Measurements from ENCODE around the gene GFM1. TPM values are rescaled to one million over a fixed set of nuclear protein-coding genes. Genes with fewer than 3 reads are reported as not detected.
A peak's percentile ranks its signal among the peaks of the same experiment; 100 is the strongest.

The GFM1 gene
- total RNA-seq, 6 experiments from 2014 or later: 40.2 to 61.5 (median 43.8) TPM

GRCh38 chr3:158663832-158664231 lies 19.5 kb downstream of the GFM1 start:
- no peak overlapping the region for H3K4me3 ChIP-seq
- peaks cover 0 to 64% (median 29%) of the 10 kb centered on the region in 4 donors for H3K36me3 ChIP-seq
- ATAC-seq (no peak), DNase-seq (no peak)
- no peaks in the 10 kb centered on the region for H3K9me3 ChIP-seq
- H3K27ac ChIP-seq: no peak overlapping the region
- intact Hi-C loops (cut with DNase I): loop anchor here in 1 of 2 donors (10.0 kb wide), 1 partner anchor 61 kb away; no protein-coding TSS in a partner anchor
- TF ChIP-seq POLR2A (IDR thresholded peaks at IDR 0.05): no peak
- TF ChIP-seq CTCF (IDR thresholded peaks at IDR 0.05): no peak
- 100% methylated on average over 1 of the region's 1 CpG for whole genome bisulfite sequencing (ENCODE audit: insufficient coverage, low coverage, low lambda C conversion rate, missing lambda C conversion rate)
- no peaks in the 10 kb centered on the region for H3K4me1 ChIP-seq
- H3K27me3 ChIP-seq: no peaks in the 10 kb centered on the region

GRCh38 chr3:158666416-158666815 lies 22.1 kb downstream of the GFM1 start:
- intact Hi-C loops (cut with DNase I): loop anchor here in 1 of 2 donors (10.0 kb wide), 1 partner anchor 58 kb away; no protein-coding TSS in a partner anchor
- no peak for DNase-seq
- Histone ChIP-seq H3K4me3 (no peak overlapping the region), H3K36me3 (peaks cover 0 to 59% (median 22%) of the 10 kb centered on the region in 4 donors), H3K4me1 (no peaks in the 10 kb centered on the region), H3K9me3 (no peaks in the 10 kb centered on the region), H3K27ac (no peak overlapping the region), H3K27me3 (no peaks in the 10 kb centered on the region)
- no peak for ATAC-seq
- TF ChIP-seq CTCF (IDR thresholded peaks at IDR 0.05) (no peak), POLR2A (IDR thresholded peaks at IDR 0.05) (no peak)
- WGBS (ENCODE audit: insufficient coverage, low coverage, low lambda C conversion rate, missing lambda C conversion rate): 60% methylated on average over 3 of the region's 3 CpGs

GRCh38 chr3:158668506-158668905 lies 24.2 kb downstream of the GFM1 start:
- ATAC-seq (no peak), DNase-seq (no peak)
- Histone ChIP-seq H3K27me3 (no peaks in the 10 kb centered on the region), H3K36me3 (peaks cover 0 to 41% (median 13%) of the 10 kb centered on the region in 4 donors), H3K4me1 (no peaks in the 10 kb centered on the region), H3K4me3 (no peak overlapping the region), H3K9me3 (no peaks in the 10 kb centered on the region), H3K27ac (no peak overlapping the region)
- 75% methylated on average over 2 of the region's 2 CpGs for WGBS (ENCODE audit: insufficient coverage, low coverage, low lambda C conversion rate, missing lambda C conversion rate)
- no peak for TF ChIP-seq CTCF (IDR thresholded peaks at IDR 0.05)
- TF ChIP-seq POLR2A (IDR thresholded peaks at IDR 0.05): no peak
- intact Hi-C loops (cut with DNase I): loop anchor here in 1 of 2 donors (10.0 kb wide), 1 partner anchor 56 kb away; no protein-coding TSS in a partner anchor

GRCh38 chr3:158671821-158672214 lies 27.5 kb downstream of the GFM1 start:
- intact Hi-C loops (cut with DNase I): no loop called here
- ATAC-seq: peak in 1 of 4 donors; percentile 14
- DNase-seq: no peak
- H3K4me3 ChIP-seq: peak overlapping the region; percentile 39 to 51 (median 46)
- H3K9me3 ChIP-seq: no peaks in the 10 kb centered on the region
- H3K4me1 ChIP-seq: no peaks in the 10 kb centered on the region
- peak overlapping the region; percentile 18 to 76 (median 47) for H3K27ac ChIP-seq
- no peaks in the 10 kb centered on the region for H3K27me3 ChIP-seq
- WGBS (ENCODE audit: insufficient coverage, low coverage, low lambda C conversion rate, missing lambda C conversion rate): 33% methylated on average over 6 of the region's 6 CpGs
- TF ChIP-seq CTCF (IDR thresholded peaks at IDR 0.05) (no peak), POLR2A (IDR thresholded peaks at IDR 0.05) (no peak)
- peaks cover 0 to 22% (median 5%) of the 10 kb centered on the region in 4 donors for H3K36me3 ChIP-seq

Measured in right lobe of liver (tissue), 6 donors.